GM19455 (cell line): ENCODE measurements around the gene LONP2.
A peak's percentile ranks its signal among the peaks of the same experiment; 100 is the strongest.
"Not testable (repeated sequence)": the region's sequence is repeated elsewhere in the genome, so short reads cannot be mapped to it uniquely, and the experiment has no call there.

ENCODE experiments used
- ATAC-seq: cut with Tn5 transposase; IDR thresholded peaks from one replicate; pipeline ENCODE4 v1.9.1; 2021; ENCODE audit not compliant: unreplicated experiment

The LONP2 gene

GRCh38 chr16:48332978-48333377, 88.9 kb downstream of the LONP2 start:
- no peak for ATAC-seq

- no peak for ATAC-seq
Observed at GRCh38 chr16:48334325-48334724, 90.2 kb downstream of the LONP2 start.

GRCh38 chr16:48335961-48336360, 91.9 kb downstream of the LONP2 start:
- no peak for ATAC-seq

GRCh38 chr16:48340054-48340453, 96.0 kb downstream of the LONP2 start:
- no peak for ATAC-seq

- ATAC-seq = no peak
Observed at GRCh38 chr16:48342591-48342990, 98.5 kb downstream of the LONP2 start.

DNA sequence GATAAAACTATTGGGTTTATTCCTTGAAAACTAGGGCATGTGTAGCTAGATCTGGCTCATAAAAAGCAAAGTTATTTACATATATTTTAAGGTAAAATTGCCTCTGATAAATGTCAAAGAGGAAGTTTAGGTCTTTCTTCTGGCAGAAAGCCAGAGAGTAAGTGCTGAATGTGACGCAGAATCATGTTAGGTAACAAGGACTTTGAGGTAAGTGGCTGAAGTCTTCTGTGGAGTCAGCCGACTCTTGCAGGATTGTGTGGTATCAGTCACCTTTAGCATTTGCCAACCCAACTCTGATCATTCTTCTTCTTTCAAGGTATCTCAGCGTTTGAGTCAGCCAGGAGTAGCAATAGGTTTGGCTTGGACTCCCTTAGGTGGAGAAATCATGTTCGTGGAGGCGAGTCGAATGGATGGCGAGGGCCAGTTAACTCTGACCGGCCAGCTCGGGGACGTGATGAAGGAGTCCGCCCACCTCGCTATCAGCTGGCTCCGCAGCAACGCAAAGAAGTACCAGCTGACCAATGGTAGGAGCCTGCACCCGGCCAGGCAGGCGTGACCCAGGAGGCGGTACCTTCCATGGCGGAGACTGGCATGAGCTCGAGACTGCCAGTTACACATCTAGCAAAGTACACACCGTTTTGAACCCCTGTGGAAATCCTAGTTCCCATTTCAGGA, 103.2 kb downstream of the LONP2 start:
- ATAC-seq = no peak

DNA sequence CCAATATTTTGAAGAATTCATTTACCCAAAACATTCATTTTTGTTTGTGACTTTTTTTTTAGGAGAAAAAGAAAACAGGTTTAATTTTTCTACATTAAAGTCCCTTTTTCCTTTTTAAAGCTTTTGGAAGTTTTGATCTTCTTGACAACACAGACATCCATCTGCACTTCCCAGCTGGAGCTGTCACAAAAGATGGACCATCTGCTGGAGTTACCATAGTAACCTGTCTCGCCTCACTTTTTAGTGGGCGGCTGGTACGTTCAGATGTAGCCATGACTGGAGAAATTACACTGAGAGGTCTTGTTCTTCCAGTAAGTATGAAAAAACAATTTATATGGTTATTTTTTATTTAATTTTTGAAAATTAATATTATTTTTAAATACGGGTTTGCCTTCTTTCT, 103.9 kb downstream of the LONP2 start:
- no peak for ATAC-seq

DNA sequence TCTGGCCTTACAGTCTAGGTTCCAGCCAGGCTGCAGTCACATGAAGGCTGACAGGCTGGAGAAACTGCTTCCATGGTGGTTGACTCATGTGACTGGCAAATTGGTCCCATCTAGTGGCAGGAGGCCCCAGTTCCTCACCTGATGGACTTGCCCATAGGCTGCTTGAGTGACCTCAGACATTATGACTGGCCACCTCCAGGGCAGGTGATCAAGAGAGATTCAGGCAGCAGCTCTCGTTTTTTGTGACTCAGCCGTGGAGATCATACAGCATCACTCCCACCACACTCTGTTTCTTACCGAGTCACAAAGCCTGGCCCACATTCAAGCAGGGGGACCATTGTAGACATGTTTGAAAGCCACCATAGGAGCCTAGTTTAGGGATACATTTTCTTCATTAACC, 106.6 kb downstream of the LONP2 start:
- no peak for ATAC-seq

GRCh38 chr16:48352648-48353390, 108.7 kb downstream of the LONP2 start:
- no peak for ATAC-seq

GRCh38 chr16:48353565-48354163, 109.6 kb downstream of the LONP2 start:
- ATAC-seq = no peak

DNA sequence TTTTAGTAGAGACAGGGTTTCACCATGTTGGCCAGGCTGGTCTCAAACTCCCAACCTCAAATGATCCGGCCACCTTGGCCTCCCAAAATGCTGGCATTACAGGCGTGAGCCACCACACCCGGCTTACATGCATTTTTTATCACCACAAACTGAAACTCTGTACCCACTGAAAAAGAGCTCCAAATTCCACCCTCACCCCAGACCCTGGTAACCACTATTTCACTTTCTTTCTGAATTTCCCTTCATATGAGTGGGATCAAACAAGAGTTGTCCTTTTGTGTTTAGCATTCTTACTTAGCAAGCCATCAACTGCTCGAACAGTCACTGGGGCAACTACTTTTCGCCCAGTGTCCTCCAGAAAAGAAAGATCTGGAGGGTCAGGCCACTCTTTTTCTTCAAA, 110.3 kb downstream of the LONP2 start:
- not testable (repeated sequence) for ATAC-seq

DNA sequence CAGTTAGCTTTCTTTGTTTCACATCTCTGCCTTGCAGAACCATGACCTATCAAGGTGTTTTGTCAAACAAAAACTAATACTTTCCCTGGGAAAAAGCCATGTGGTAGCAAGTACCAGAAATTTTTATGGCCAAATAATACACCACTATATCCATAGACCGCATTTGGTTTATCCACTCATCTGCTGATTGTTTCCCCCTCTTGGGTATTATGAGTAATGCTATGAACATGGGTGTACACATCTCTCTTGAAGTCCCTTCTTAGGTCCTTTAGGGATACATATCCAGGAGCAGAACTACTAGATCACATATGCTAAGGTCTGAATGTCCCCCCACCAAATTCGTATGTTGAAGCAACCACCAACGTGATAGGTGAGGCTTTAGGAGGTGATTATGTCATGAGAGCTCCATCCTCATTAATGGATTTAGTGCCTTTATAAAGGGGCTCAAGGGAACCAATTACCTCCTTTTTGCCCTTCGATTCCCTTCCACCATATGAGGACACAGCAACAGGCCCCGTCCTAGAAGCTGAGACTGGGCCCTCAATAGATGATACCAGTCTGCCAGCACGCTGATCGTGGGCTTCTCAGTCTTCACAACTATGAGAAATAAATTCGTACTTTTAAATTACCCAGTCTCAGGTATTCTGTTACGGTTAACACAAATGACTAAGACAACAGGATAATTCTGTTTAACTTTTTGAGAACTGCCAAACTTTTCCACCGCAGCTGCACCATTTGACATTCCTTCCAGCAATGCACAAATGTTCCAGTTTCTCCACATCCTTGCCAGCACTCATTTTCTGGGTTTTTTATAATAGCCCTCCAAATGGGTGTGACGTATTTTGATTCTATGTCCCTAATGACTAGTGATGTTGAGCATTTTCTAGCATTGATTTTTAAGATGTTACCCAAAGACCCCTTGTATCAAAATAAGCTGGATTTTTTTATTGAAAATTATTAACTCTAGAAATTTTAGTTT, 111.1 kb downstream of the LONP2 start:
- ATAC-seq = no peak

DNA sequence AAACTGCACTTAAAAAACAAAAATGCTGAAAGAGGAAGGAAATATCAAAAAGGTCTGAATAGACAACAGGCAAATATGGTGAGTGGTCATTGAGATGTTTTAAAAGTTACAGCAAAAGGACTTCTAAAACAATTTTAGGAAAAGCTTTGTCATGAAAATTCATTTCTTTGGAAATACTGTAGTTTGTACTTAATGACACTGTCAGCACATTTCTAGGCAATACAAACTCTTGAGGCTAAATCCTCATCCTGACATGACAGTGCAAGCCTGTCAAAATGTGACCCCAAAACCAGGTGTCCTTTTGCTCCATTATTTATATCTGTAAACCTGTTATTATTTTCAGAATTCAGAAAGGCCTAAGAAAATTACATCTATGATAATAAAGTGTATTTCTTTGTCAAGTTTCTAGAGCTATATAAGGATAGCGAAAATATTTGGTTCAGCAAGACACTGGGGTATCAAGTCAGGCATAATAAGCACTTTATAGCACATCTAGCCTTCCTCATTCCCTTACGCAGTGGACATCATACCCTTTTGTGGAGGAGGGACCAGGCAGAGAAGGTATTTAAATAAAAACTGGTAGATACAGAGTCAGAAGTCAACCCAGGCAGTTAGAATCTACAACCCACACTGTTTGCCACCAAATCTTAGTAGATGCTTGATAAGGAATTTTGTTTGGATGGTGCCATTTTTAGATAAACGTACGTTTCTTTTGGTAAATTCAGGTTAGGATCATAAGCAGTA, 112.7 kb downstream of the LONP2 start:
- no peak for ATAC-seq

DNA sequence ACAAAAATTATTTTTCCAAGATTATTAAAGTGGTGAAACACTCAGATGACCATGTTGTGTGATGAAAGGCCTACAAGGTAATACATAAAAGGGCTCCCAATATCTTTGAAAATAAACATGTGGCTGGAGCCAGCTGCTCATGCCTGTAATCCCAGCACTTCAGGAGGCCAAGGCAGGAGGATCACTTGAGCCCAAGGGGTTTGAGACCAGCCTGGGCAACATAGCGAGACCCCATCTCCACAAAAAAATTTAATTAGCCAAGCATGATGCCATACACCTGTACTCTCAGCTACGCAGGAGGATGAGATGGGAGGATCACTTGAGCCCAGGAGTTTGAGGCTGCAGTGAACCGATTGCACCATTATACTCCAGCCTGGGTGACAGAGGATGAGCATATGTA, 114.3 kb downstream of the LONP2 start:
- ATAC-seq = no peak

- no peak for ATAC-seq
Observed at GRCh38 chr16:48359983-48360382, 115.9 kb downstream of the LONP2 start.

DNA sequence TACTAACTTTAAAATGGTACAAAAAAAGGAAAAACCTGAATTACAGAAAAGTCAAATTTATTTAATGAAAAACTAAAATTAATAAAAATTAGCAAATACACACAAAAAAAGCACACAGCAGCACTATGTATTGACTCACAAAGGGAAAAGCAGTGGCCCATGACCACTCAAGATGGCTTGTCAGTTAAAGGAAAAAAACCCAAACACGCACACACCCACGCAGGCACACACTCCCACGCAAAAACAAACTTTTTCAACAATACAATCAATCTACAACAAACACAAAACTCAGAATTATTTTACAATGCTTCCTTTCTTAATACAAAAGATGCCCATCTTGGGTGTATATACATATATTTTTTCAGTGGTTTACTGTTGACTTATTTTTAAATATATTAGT, 116.9 kb downstream of the LONP2 start:
- no peak for ATAC-seq

- no peak for ATAC-seq
Observed at GRCh38 chr16:48361540-48362144, 117.5 kb downstream of the LONP2 start.

DNA sequence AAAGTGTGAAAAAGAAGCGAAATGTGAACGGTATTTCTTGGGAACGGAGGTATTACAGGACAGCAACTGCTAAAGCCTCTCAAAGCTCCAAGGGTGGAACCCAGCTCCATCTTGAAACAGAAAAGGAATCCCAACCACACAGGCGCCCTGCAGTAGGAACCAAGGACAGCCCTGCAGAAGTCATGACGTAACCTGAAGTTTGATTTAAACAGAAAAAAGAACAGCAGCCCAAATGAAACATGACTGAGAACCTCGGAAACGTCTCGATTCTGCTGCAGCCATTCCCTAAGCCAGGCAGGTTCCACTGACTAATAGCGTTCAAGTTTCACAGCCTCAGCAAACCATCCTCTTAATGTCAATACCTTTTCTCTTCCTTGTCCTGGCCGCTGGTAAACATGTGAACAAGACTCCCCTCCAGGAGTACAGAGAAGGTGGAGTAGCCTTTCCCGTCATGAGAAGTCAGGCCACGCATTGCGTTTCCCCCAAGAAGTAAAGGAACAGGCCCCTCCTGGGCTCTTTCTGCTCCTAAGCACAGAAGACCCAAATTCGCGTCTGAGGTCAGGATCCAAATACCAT, 121.0 kb downstream of the LONP2 start:
- no peak for ATAC-seq

DNA sequence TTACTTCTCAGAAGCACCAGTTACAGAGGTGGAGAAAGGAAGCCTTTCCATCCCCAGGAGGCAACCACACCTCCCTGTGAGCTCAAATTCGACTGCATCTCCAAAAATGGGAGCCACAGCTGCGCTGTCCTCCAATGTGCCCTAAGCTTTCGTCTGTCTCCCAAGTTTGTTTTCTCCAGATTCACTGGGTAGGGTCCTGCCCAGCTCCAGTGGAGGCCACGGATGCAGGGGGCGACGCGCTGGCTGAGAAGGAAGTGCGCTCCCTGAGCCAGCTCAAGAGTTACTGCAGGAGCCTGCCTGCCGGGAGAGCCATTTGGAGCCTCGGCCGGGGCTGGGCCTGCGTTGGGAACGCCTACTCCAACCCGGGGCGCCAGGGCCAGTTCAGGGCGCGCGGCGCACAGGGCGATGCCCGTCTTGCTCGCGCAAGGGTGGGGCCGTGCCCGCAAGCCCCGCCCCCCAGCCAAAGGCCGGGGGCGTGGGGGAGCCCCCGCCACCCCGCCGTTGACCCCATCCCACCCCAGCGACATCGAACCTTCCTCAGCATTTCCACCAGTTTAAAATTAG, 121.6 kb downstream of the LONP2 start:
- peak; percentile 93 for ATAC-seq
